ENCODE results near the gene IGFBP6. TPM values are rescaled to one million over a fixed set of nuclear protein-coding genes. Genes with fewer than 3 reads are reported as not detected.
A peak's percentile ranks its signal among the peaks of the same experiment; 100 is the strongest.

Gene IGFBP6
- total and polyA plus RNA-seq, 9 of the 15 experiments (the other 6 are each of a cell fraction or from before 2014, with no cell fraction given), result 0.15 to 1.4 (median 0.54) TPM

DNA sequence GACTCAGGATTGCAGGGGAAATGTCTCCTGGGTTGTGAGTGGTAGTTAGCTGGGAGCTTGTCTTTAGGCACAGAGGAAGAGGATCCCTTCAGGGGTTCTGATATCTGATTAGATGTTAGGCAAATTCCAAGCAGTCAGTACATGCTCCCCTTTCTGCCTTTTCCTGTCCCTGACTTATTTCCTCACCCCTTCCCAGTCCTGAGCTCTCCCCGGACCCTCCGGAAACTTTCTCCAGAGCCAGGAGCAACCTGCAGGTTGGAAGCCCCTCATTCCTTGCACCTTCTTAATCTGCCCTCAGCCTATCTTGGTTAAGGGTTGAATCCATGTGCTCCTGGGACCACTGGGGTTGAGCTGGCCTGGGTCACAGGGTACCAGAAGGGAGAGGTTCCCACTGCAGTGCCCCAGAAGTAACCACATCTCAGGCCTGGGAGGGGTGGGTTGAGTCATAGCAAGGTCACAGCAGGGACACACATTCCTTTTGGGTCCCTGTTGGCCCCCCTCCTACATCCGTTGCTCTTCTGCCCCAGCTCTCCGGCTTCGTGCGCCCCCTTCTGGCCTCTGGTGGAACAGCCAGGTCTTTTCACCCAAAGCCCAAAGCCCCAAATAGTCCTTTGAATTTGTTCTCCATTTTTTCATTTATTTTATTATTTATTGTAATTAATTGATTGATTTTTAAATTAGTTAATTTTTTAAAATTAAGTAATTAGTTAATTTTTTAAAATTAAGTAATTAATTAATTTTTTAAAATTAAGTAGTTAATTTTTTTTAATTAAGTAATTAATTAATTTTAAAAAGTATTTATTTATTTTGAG lies 1.8 kb downstream of the IGFBP6 start (continued):
- TF ChIP-seq MGA (IDR thresholded peaks at IDR 0.05) (no peak), USF2 (CRISPR knock-in tag; IDR thresholded peaks at IDR 0.05) (no peak), SRF (CRISPR knock-in tag; IDR thresholded peaks at IDR 0.05) (peak in 1 of 2 experiments; percentile 28; a peak in 1 of 4 replicates), KHSRP (IDR thresholded peaks at IDR 0.05) (no peak), POLR3A (IDR thresholded peaks at IDR 0.05; ENCODE audit: borderline replicate concordance, extremely low read depth, insufficient read depth, insufficient read length) (no peak), RAD21 (CRISPR knock-in tag; conservative IDR thresholded peaks at IDR 0.05 in 1 of 2, IDR thresholded peaks at IDR 0.05 in 1 of 2) (peak; percentile 90 to 94), ARNT (IDR thresholded peaks at IDR 0.05) (no peak)
- TF ChIP-seq, protein P1, sequence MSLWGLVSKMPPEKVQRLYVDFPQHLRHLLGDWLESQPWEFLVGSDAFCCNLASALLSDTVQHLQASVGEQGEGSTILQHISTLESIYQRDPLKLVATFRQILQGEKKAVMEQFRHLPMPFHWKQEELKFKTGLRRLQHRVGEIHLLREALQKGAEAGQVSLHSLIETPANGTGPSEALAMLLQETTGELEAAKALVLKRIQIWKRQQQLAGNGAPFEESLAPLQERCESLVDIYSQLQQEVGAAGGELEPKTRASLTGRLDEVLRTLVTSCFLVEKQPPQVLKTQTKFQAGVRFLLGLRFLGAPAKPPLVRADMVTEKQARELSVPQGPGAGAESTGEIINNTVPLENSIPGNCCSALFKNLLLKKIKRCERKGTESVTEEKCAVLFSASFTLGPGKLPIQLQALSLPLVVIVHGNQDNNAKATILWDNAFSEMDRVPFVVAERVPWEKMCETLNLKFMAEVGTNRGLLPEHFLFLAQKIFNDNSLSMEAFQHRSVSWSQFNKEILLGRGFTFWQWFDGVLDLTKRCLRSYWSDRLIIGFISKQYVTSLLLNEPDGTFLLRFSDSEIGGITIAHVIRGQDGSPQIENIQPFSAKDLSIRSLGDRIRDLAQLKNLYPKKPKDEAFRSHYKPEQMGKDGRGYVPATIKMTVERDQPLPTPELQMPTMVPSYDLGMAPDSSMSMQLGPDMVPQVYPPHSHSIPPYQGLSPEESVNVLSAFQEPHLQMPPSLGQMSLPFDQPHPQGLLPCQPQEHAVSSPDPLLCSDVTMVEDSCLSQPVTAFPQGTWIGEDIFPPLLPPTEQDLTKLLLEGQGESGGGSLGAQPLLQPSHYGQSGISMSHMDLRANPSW (CRISPR knock-in tag; IDR thresholded peaks at IDR 0.05), result no peak
- TF ChIP-seq, protein P2, sequence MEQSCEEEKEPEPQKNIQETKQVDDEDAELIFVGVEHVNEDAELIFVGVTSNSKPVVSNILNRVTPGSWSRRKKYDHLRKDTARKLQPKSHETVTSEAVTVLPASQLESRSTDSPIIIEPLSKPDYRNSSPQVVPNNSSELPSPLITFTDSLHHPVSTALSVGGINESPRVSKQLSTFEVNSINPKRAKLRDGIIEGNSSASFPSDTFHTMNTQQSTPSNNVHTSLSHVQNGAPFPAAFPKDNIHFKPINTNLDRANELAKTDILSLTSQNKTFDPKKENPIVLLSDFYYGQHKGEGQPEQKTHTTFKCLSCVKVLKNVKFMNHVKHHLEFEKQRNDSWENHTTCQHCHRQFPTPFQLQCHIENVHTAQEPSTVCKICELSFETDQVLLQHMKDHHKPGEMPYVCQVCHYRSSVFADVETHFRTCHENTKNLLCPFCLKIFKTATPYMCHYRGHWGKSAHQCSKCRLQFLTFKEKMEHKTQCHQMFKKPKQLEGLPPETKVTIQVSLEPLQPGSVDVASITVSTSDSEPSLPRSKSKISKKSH (CRISPR knock-in tag; IDR thresholded peaks at IDR 0.05), result no peak
